RWPE1 (cell line): ENCODE data around the gene LRCOL1.

ENCODE experiments used
- CTCF ChIA-PET: fragments of 350-600 bp; sonication (Branson Sonifier 250); formaldehyde crosslinking; extraction: SDS; loops from one replicate; lab custom pipeline; 2021; lab: Yijun Ruan, JAX
- POLR2A ChIA-PET: fragments of 400-600 bp; formaldehyde crosslinking; extraction: SDS; loops from one replicate; lab custom pipeline; 2020; ENCODE audit warnings: antibody characterized with exemption; ENCODE audit not compliant: low non-redundant PET; lab: Yijun Ruan, JAX
- DNase-seq: peaks from one replicate; pipeline ENCODE4 v3.0.0; 2012; ENCODE audit warnings: low spot score
- H3K27ac ChIP-seq: fragments of 450-650 bp; 2 replicates; pipeline ENCODE4 v1.5.1; 2017
- TF ChIP-seq, protein P1 (sequence below): fragments of 450-650 bp; conservative IDR thresholded peaks from 2 replicates; pipeline ENCODE4 v1.5.1; 2017; ENCODE audit warnings: low read depth, mild to moderate bottlenecking

The LRCOL1 gene

DNA sequence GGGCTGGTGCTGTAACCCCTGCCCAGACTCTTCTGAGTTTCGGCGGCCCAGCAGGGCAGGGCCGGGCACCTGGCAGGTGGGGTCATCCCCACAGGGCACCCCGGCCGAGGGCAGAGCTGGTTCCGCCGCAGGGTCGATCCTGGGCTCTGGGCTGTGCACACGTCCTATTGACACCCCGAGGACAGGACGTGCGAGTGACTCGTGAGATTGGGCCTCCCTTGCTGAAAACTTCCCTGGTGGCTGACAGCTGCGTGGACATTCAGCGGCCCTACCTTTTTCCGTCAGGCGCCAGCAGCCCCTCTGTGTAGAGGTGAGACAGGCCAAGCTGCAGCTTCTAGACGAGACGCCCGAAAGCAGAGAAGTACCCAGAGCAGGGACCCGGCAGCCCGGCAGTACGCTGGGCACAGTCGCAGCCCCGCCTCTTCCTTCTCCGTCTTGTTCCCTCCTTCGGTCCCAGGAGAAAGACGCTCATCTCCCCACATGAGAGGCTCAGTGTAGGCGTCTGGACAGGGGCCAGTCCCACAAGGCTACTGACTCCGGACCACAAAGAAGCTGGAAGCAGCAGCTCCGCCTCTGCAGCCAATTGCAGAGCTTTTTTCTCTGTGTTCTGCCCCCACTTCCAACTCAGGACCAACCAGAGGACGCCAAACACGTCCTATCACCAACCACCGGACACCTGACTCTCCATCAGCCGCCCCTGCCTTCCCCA lies at the start of gene LRCOL1:
Gene LRCOL1, minus strand, starts transcription at position 532 of the 709 bp plus-strand sequence. CDS start 4,331 bp downstream, outside the sequence.
- no peak within 1 kb of the TSS for H3K27ac ChIP-seq
- no peak for DNase-seq
- TF ChIP-seq, protein P1, sequence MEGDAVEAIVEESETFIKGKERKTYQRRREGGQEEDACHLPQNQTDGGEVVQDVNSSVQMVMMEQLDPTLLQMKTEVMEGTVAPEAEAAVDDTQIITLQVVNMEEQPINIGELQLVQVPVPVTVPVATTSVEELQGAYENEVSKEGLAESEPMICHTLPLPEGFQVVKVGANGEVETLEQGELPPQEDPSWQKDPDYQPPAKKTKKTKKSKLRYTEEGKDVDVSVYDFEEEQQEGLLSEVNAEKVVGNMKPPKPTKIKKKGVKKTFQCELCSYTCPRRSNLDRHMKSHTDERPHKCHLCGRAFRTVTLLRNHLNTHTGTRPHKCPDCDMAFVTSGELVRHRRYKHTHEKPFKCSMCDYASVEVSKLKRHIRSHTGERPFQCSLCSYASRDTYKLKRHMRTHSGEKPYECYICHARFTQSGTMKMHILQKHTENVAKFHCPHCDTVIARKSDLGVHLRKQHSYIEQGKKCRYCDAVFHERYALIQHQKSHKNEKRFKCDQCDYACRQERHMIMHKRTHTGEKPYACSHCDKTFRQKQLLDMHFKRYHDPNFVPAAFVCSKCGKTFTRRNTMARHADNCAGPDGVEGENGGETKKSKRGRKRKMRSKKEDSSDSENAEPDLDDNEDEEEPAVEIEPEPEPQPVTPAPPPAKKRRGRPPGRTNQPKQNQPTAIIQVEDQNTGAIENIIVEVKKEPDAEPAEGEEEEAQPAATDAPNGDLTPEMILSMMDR: no peak
- POLR2A ChIA-PET: no interaction called here
- CTCF ChIA-PET: interaction anchor here (0.5 to 1.9 kb wide), 5 partner anchors 11 to 196 kb away, joined by 3 to 6 read pairs (median 4); no protein-coding TSS in a partner anchor

- no peak overlapping the region for H3K27ac ChIP-seq
Observed at GRCh38 chr12:132660052-132660451, 49.7 kb upstream of the LRCOL1 start.

DNA sequence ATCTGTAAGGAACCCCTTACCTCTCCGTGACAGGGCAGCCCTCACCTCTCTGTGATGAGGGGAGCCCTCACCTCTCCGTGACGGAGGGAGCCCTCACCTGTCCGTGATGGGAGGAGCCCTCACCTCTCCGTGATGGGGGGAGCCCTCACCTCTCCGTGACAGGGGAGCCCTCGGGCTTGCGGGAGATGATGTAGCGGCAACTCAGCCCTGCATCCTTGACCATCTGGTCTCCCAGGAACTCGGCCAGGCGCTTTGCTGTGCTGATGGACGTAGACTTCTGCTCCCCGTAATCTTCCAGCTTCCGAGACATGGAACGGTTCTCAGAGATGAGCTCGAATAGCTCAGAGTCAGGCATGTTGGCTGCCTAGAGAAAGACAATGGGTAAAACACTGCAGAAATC lies 48.8 kb upstream of the LRCOL1 start:
- H3K27ac ChIP-seq: no peak overlapping the region
- POLR2A ChIA-PET: no interaction called here
- CTCF ChIA-PET: no interaction called here
- TF ChIP-seq, protein P1: no peak
- no peak for DNase-seq

More at GRCh38 chr12:132660052-132660451, 49.7 kb upstream of the LRCOL1 start:
- DNase-seq: no peak
- ChIA-PET CTCF (no interaction called here), POLR2A (no interaction called here)
- TF ChIP-seq, protein P1: no peak

- ChIA-PET POLR2A (no interaction called here), CTCF (no interaction called here)
- no peak for DNase-seq
- TF ChIP-seq, protein P1: no peak
- no peak overlapping the region for H3K27ac ChIP-seq
Observed at GRCh38 chr12:132658149-132658894, 47.9 kb upstream of the LRCOL1 start.

- no peak overlapping the region for H3K27ac ChIP-seq
- POLR2A ChIA-PET: no interaction called here
- TF ChIP-seq, protein P1: no peak
- no peak for DNase-seq
- CTCF ChIA-PET: no interaction called here
Observed at GRCh38 chr12:132657004-132657727, 46.8 kb upstream of the LRCOL1 start.
